Esophagus muscularis mucosa (tissue), 4 donors: Measurements from ENCODE around the gene SEMA7A. TPM values are rescaled to one million over a fixed set of nuclear protein-coding genes. Genes with fewer than 3 reads are reported as not detected.
A peak's percentile ranks its signal among the peaks of the same experiment; 100 is the strongest.

Experiments used
- DNase-seq: peaks from one replicate; pipeline ENCODE4 v3.0.0-alpha.2; 2017; ENCODE audit errors: extremely low spot score
- H3K27ac ChIP-seq, 4 donors: fragments of 200-600 bp; sonication (generic); replicated peaks in 1 of 4; 1 replicate in 3 of 4; 2 replicates in 1 of 4; pipeline ENCODE4 v1.5.1; 2016 to 2019; ENCODE audit warnings: mild to moderate bottlenecking in 1 of 4
- H3K27me3 ChIP-seq, 4 donors: fragments of 200-600 bp; sonication (generic); one replicate each; pipeline versions ENCODE4 v1.5.1 to v1.6.0; 2016 to 2019
- H3K36me3 ChIP-seq, 4 donors: fragments of 200-600 bp; sonication (generic); one replicate each; pipeline ENCODE4 v1.5.1; 2016 to 2019
- H3K4me1 ChIP-seq, 4 donors: fragments of 200-600 bp; sonication (generic); one replicate each; pipeline ENCODE4 v1.5.1; 2016 to 2019
- H3K4me3 ChIP-seq, 4 donors: fragments of 200-600 bp; sonication (generic); 1 replicate in 2 of 4; 2 replicates in 2 of 4; pipeline ENCODE4 v1.5.1; 2016 to 2019; ENCODE audit warnings: mild to moderate bottlenecking in 4 of 4, moderate library complexity in 1 of 4
- H3K9me3 ChIP-seq, 4 donors: fragments of 200-600 bp; sonication (generic); 1 replicate in 3 of 4; 2 replicates in 1 of 4; pipeline ENCODE4 v1.5.1; 2016 to 2019
- EP300 ChIP-seq: sonication (generic); formaldehyde crosslinking; IDR thresholded peaks from one replicate; pipeline ENCODE4 v1.6.1; 2017; ENCODE audit warnings: antibody characterized with exemption
- POLR2A ChIP-seq: fragments of 450-650 bp; IDR thresholded peaks from one replicate; pipeline ENCODE4 v1.6.1; 2017; ENCODE audit warnings: antibody characterized with exemption, moderate library complexity, mild to moderate bottlenecking, low read depth
- POLR2AphosphoS5 ChIP-seq, 2 donors: sonication (generic); formaldehyde crosslinking; IDR thresholded peaks; one replicate each; pipeline ENCODE4 v1.6.1; 2017; ENCODE audit warnings: antibody characterized with exemption in 2 of 2
- WGBS: methylation state at CpG from one replicate; pipeline ENCODE4 v1.1.5; 2018; 5-methylcytosine and 5-hydroxymethylcytosine counted together
- intact Hi-C: fragments of 100-400 bp; cut with DNase I; formaldehyde crosslinking; loops from one replicate; pipeline ENCODE4 v1.15.1; 2023
- total RNA-seq, 4 donors: library from RNA; depleted of rRNA; stranded (reverse); fragments of >200 nt; gene quantifications; one replicate each; pipeline versions ENCODE4 v1.1.0 to v1.2.1, GENCODE V29; 2016
- TF ChIP-seq, protein P1 (sequence below), 3 experiments: fragments of 200-600 bp in 2 of 3; fragments of 450-650 bp in 1 of 3; sonication (generic) in 2 of 3; IDR thresholded peaks; one replicate each; pipeline ENCODE4 v1.5.1; 2017 to 2019; ENCODE audit warnings: antibody characterized with exemption in 3 of 3, mild to moderate bottlenecking in 2 of 3, moderate library complexity in 1 of 3

The SEMA7A gene
- total RNA-seq, 4 donors from 2014 or later = 1.2 to 4.1 (median 2.7) TPM

DNA sequence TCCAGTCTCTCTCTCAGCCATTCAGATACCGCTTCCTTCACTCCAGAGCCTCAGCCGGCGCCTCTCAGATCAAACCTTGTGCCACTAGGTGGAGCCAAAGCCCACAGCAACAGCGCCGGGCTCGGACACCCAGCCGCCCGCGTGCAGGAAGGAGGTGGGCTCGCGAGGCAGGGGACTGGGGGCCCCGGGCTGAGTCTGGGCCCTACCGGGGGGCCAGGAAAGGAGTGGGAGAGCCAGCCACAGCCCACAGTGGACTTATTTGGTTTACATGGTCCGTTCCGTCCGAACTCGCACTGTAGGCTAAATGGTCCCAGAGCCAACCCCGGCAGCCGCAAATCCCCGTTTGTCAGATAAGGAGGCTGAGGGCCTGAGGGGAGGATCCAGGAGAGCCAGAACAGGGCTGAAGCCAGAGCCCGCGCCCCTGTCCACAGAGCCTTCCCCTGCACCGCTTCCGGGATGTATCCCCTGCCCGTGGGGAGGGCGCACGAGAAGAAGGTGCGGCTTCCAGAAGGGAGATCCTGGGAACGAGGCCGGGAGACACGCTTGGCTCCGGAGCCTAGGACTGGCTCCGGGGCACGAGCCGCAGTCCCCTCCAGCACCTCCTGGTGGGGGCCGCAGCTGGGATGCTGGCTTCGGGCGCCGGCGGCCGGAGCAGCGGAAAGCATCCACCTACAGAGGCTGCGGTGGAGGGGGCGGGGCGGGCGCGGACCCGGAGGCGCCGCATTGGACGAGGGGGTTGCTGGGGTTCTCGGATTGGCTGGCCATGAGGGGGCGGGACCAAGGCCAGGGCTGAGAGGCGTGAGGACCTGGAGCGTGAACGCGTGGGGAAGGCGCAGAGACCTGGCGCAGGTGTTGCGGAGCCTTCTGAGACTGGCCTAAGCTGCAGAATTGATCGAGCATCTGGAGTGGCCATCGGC lies 59.8 kb downstream of the SEMA7A start:
- intact Hi-C loops = loop anchor here (5.0 to 10.0 kb wide), 3 partner anchors 113 to 393 kb away; no protein-coding TSS in a partner anchor
- H3K27me3 ChIP-seq = no peaks in the 10 kb centered on the region
- H3K9me3 ChIP-seq = no peaks in the 10 kb centered on the region
- peak; percentile 98 for DNase-seq
- peak in 1 of 2 donors; percentile 48 for TF ChIP-seq POLR2AphosphoS5 (IDR thresholded peaks at IDR 0.05)
- no peak for TF ChIP-seq POLR2A
- TF ChIP-seq, protein P1, sequence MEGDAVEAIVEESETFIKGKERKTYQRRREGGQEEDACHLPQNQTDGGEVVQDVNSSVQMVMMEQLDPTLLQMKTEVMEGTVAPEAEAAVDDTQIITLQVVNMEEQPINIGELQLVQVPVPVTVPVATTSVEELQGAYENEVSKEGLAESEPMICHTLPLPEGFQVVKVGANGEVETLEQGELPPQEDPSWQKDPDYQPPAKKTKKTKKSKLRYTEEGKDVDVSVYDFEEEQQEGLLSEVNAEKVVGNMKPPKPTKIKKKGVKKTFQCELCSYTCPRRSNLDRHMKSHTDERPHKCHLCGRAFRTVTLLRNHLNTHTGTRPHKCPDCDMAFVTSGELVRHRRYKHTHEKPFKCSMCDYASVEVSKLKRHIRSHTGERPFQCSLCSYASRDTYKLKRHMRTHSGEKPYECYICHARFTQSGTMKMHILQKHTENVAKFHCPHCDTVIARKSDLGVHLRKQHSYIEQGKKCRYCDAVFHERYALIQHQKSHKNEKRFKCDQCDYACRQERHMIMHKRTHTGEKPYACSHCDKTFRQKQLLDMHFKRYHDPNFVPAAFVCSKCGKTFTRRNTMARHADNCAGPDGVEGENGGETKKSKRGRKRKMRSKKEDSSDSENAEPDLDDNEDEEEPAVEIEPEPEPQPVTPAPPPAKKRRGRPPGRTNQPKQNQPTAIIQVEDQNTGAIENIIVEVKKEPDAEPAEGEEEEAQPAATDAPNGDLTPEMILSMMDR (IDR thresholded peaks at IDR 0.05) = peak; percentile 85 to 95 (median 88)
- 0% methylated on average over 11 of the region's 62 CpGs for WGBS
- H3K4me1 ChIP-seq = peaks cover 9 to 23% (median 19%) of the 10 kb centered on the region in 4 donors
- H3K36me3 ChIP-seq = no peaks in the 10 kb centered on the region
- H3K27ac ChIP-seq = peak overlapping the region in 3 of 4 donors; percentile 41 to 54 (median 52)
- H3K4me3 ChIP-seq = peak overlapping the region; percentile 59 to 74 (median 70)

DNA sequence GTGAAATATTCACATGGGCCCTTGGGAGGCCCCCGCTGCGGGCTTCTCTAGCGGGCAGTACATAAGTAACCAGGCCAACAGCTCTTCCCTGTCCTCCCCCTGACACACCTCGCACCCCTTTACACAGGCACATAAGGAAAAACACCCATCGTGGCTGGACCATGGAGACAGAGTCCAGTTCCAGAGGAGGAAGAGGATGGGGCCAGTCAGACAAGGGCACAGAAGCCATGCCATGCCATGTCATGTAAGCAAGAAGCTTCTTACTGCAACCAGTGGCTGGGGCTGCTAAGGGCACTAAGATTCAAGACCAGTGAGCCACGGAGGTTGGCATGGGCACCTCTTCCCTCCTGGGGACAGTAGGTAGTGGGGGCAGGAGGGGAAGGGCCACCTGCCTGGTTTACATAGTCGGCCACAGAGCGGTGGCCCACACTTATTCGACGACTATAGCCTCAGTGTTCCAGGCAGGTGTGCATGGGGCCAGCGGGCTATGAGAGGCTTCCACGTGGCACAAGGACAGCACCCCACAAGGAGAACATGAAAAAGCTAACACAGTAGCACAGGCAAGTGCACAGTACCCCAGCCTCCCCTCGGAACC lies 60.6 kb downstream of the SEMA7A start:
- Histone ChIP-seq H3K27ac (no peak overlapping the region), H3K4me1 (peaks cover 9 to 23% (median 19%) of the 10 kb centered on the region in 4 donors), H3K9me3 (no peaks in the 10 kb centered on the region), H3K27me3 (no peaks in the 10 kb centered on the region), H3K36me3 (no peaks in the 10 kb centered on the region), H3K4me3 (peak overlapping the region in 1 of 4 donors; percentile 59)
- 70% methylated on average over 7 of the region's 13 CpGs for WGBS
- intact Hi-C loops = loop anchor here (5.0 to 10.0 kb wide), 3 partner anchors 114 to 394 kb away; no protein-coding TSS in a partner anchor
- DNase-seq = no peak
- TF ChIP-seq EP300 (no peak), POLR2AphosphoS5 (IDR thresholded peaks at IDR 0.05) (no peak), POLR2A (no peak)
- TF ChIP-seq, protein P1 (IDR thresholded peaks at IDR 0.05) = no peak

GRCh38 chr15:74370471-74370870 lies 63.3 kb downstream of the SEMA7A start:
- no peak for TF ChIP-seq POLR2AphosphoS5 (IDR thresholded peaks at IDR 0.05)
- no peak for TF ChIP-seq POLR2A
- TF ChIP-seq, protein P1 (IDR thresholded peaks at IDR 0.05) = no peak
- TF ChIP-seq EP300 = no peak
- no peak overlapping the region for H3K4me3 ChIP-seq
- H3K9me3 ChIP-seq = no peaks in the 10 kb centered on the region
- no peak overlapping the region for H3K27ac ChIP-seq
- H3K36me3 ChIP-seq = no peaks in the 10 kb centered on the region
- DNase-seq = no peak
- intact Hi-C loops = loop anchor here (5.0 to 10.0 kb wide), 3 partner anchors 117 to 397 kb away; no protein-coding TSS in a partner anchor
- peaks cover 13 to 36% (median 32%) of the 10 kb centered on the region in 4 donors for H3K4me1 ChIP-seq
- H3K27me3 ChIP-seq = peaks cover 0 to 13% (median 0%) of the 10 kb centered on the region in 4 donors
- 76% methylated on average over 5 of the region's 5 CpGs for WGBS

- H3K4me3 ChIP-seq = no peak overlapping the region
- intact Hi-C loops = loop anchor here (5.0 to 10.0 kb wide), 3 partner anchors 118 to 398 kb away; no protein-coding TSS in a partner anchor
- H3K36me3 ChIP-seq = no peaks in the 10 kb centered on the region
- no peak for DNase-seq
- no peak overlapping the region for H3K27ac ChIP-seq
- H3K27me3 ChIP-seq = peaks cover 0 to 20% (median 0%) of the 10 kb centered on the region in 4 donors
- WGBS = 89% methylated on average over 2 of the region's 2 CpGs
- TF ChIP-seq POLR2A = no peak
- TF ChIP-seq, protein P1 (IDR thresholded peaks at IDR 0.05) = no peak
- TF ChIP-seq POLR2AphosphoS5 (IDR thresholded peaks at IDR 0.05) = no peak
- TF ChIP-seq EP300 = no peak
- peaks cover 8 to 35% (median 33%) of the 10 kb centered on the region in 4 donors for H3K4me1 ChIP-seq
- H3K9me3 ChIP-seq = no peaks in the 10 kb centered on the region
Observed at GRCh38 chr15:74369756-74370155, 64.0 kb downstream of the SEMA7A start.
